Measurements from ENCODE around the gene IGFBP1.
"Not testable (repeated sequence)": the region's sequence is repeated elsewhere in the genome, so short reads cannot be mapped to it uniquely, and the experiment has no call there.

Gene IGFBP1

GRCh38 chr7:45939574-45939973 lies 51.3 kb downstream of the IGFBP1 start:
- Histone ChIP-seq H3K27me3 (ENCODE audit: control insufficient read depth, insufficient read depth, low read length) (no peaks in the 10 kb centered on the region), H3K4me1 (ENCODE audit: control insufficient read depth, insufficient read depth, low read length) (no peaks in the 10 kb centered on the region), H3K9me3 (ENCODE audit: control insufficient read depth, insufficient read depth, low read length) (0 out of 2 replicates have a peak, but pooled peaks cover 3% of the 10 kb centered on the region), H3K4me3 (ENCODE audit: low read depth, low read length) (no peak overlapping the region), H3K36me3 (ENCODE audit: control insufficient read depth, insufficient read depth, low read length) (no peaks in the 10 kb centered on the region), H3K9ac (ENCODE audit: low read depth, low read length) (no peak overlapping the region), H3K27ac (ENCODE audit: low read depth, low read length) (no peak overlapping the region)

DNA sequence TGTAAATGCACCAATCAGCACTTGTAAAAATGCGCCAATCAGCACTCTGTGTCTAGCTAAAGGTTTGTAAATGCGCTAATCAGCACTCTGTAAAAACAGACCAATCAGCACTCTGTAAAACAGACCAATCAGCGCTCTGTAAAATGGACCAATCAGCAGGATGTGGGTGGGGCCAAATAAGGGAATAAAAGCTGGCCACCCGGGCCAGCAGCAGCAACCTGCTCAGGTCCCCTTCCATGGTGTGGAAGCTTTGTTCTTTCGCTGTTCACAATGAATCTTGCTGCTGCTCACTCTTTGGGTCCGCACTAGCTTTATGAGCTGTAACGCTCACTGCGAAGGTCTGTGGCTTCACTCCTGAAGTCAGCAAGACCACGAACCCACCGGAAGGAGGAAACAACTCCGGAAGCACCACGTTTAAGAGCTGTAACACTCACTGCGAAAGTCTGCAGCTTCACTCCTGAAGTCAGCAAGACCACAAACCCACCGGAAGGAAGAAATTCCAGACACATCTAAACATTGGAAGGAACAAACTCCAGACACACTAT lies 52.0 kb downstream of the IGFBP1 start:
- H3K4me1 ChIP-seq (ENCODE audit: control insufficient read depth, insufficient read depth, low read length); H3K27ac ChIP-seq (ENCODE audit: low read depth, low read length); H3K9ac ChIP-seq (ENCODE audit: low read depth, low read length); H3K4me3 ChIP-seq (ENCODE audit: low read depth, low read length); H3K9me3 ChIP-seq (ENCODE audit: control insufficient read depth, insufficient read depth, low read length); H3K27me3 ChIP-seq (ENCODE audit: control insufficient read depth, insufficient read depth, low read length); H3K36me3 ChIP-seq (ENCODE audit: control insufficient read depth, insufficient read depth, low read length): not testable (repeated sequence)

DNA sequence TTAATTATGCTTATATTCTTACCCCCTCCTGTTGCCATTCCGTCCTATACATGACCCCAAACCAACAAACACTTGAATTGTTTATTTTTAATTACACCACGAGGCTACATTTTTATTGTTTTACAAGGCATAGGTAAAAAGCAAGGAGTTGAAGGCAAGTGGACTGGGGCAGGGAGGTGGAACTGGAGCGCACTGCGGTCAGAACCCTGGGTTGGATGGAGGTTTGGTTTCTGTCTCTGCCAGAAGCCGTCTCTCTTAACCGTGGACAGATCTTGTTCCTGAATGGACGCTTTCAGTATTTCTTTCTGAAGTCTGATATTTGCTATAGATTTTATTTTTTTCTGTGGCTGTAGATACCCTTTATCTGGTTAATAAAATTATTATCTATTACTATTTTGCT lies 52.7 kb downstream of the IGFBP1 start:
- H3K4me3 ChIP-seq (ENCODE audit: low read depth, low read length), result no peak overlapping the region
- no peaks in the 10 kb centered on the region for H3K4me1 ChIP-seq (ENCODE audit: control insufficient read depth, insufficient read depth, low read length)
- H3K9ac ChIP-seq (ENCODE audit: low read depth, low read length), result no peak overlapping the region
- no peak overlapping the region for H3K27ac ChIP-seq (ENCODE audit: low read depth, low read length)
- H3K27me3 ChIP-seq (ENCODE audit: control insufficient read depth, insufficient read depth, low read length), result no peaks in the 10 kb centered on the region
- H3K36me3 ChIP-seq (ENCODE audit: control insufficient read depth, insufficient read depth, low read length), result no peaks in the 10 kb centered on the region
- 0 out of 2 replicates have a peak, but pooled peaks cover 3% of the 10 kb centered on the region for H3K9me3 ChIP-seq (ENCODE audit: control insufficient read depth, insufficient read depth, low read length)

Data from HUES48 (cell line).